Measurements from ENCODE around the gene ARID1B. TPM values are rescaled to one million over a fixed set of nuclear protein-coding genes. Genes with fewer than 3 reads are reported as not detected.

ARID1B gene
- total RNA-seq, 6 experiments from 2014 or later: 32.5 to 44.3 (median 36.5) TPM

DNA sequence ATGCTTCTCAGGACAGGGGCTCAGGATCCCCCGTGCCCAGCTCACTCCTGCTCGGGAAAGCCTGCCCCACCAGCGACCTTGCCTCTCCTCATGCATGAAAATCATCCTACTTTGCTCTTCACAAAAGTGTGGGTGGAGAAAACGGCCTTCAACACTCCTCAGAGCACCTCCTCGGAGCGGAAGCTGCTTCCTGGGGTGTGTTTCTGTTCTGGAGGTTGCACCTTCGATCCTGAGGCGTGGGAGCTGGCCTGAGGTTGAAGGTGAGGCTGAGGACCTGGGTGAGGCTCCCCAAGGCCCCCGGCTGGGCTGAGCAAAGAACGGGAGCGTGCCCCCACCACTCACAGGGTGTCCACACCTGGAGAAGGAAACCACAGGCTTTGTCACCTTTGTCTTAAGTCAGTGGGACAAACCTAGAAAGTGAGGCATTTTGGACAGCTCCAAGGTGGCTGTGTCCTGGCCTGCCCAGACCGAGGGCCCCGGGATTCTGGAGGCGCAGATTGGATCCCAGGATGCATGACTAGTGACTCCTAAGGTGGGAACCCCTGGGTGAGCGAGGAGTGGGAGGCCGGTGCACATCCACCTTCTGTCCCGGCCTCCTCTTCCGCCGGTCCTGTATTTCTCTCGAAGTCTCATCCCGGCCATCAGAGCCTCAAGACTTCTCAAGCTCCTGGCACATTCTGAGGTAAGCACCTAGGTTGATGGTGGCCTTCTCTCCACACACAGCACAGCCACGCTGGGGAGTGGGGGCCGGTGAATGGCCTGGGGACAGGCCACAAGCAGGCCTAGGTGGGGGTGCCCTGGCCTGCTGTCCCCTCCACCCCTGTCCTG lies 441.4 kb downstream of the ARID1B start:
- Mint-ChIP-seq H3K27me3 (ENCODE audit: insufficient read depth) (peaks cover 3% of the 10 kb centered on the region), H3K36me3 (ENCODE audit: low read depth) (no peaks in the 10 kb centered on the region), H3K9me3 (no peaks in the 10 kb centered on the region), H3K4me3 (no peak overlapping the region), H3K27ac (no peak overlapping the region), H3K4me1 (ENCODE audit: low read depth) (peaks cover 39% of the 10 kb centered on the region)
- TF ChIP-seq CTCF (IDR thresholded peaks at IDR 0.05): no peak
- no peak for DNase-seq

DNA sequence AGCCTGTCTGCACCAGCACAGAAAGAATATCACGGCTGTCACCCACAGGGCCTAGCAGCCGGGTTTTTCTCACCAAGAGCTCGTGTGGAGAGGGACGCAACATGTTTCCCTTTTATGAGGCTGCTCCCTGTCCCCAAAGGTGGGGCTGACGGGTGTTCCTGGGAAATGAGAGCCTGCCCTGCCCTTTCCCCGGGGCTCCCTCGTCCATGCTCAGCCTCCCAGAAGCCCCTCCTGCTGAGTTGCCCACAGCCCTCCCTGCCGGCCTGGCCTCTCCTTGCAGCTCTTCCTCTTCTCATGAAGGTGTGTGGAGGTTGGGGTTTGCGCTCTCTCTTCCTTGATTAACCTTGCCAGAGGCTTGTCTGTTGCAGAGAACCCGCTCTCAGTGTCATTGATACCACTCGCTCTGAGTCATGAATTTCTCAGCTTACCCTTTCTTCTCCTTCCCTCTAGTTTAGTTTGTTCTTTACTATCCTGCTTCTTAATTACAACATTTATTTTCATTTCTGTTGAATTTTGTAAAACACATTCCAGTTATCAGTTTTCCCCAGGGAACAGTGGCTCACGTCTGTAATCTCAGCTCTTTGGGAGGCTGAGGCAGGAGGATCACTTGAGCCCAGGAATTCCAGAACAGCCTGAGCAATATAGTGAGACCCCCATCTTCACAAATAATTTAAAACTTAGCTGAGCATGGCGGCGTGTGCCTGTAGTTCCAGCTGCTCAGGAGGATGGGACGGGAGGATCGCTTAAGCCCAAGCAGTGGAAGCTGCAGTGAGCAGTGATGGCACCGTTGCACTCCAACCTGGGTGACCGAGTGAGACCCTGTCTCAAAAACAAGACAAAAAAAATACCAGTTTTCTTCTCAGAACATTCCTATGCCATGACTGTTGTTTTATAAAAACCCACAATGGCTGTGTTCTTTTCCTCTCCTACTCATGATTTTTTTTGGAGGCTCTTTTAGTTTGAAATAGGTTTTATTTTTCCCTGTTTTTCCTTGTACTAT lies 442.3 kb downstream of the ARID1B start:
- peak overlapping the region; percentile 2; the same call in 1 of the 2 replicates for H3K4me3 Mint-ChIP-seq
- peaks cover 39% of the 10 kb centered on the region for H3K4me1 Mint-ChIP-seq (ENCODE audit: low read depth)
- DNase-seq: peak; percentile 10
- H3K27ac Mint-ChIP-seq: peak overlapping the region; percentile 34
- no peak for TF ChIP-seq CTCF (IDR thresholded peaks at IDR 0.05)
- H3K27me3 Mint-ChIP-seq (ENCODE audit: insufficient read depth): peaks cover 3% of the 10 kb centered on the region
- no peaks in the 10 kb centered on the region for H3K36me3 Mint-ChIP-seq (ENCODE audit: low read depth)
- H3K9me3 Mint-ChIP-seq: no peaks in the 10 kb centered on the region

DNA sequence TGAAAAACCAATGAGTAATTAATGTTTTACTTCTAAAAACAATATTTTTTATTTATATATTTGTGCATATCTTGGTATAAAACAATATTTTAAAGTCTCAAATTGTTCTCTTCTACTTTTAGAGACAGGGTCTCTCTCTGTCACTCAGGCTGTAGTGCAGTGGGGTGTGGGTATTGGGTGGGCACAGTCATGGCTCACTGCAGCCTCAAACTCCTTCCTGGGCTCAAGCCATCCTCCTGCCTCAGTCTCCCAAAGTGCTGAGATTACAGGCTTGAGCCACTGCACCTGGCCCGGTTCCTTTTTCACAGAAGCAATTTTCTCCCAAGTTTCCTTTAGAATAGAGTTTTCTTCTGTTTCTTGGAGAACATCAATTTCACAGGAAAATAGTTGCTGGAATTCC lies 443.3 kb downstream of the ARID1B start:
- DNase-seq: no peak
- Mint-ChIP-seq H3K27ac (no peak overlapping the region), H3K4me3 (peak overlapping the region; percentile 57), H3K36me3 (ENCODE audit: low read depth) (no peaks in the 10 kb centered on the region), H3K27me3 (ENCODE audit: insufficient read depth) (peaks cover 3% of the 10 kb centered on the region), H3K9me3 (no peaks in the 10 kb centered on the region), H3K4me1 (ENCODE audit: low read depth) (peaks cover 39% of the 10 kb centered on the region)
- no peak for TF ChIP-seq CTCF (IDR thresholded peaks at IDR 0.05)

DNA sequence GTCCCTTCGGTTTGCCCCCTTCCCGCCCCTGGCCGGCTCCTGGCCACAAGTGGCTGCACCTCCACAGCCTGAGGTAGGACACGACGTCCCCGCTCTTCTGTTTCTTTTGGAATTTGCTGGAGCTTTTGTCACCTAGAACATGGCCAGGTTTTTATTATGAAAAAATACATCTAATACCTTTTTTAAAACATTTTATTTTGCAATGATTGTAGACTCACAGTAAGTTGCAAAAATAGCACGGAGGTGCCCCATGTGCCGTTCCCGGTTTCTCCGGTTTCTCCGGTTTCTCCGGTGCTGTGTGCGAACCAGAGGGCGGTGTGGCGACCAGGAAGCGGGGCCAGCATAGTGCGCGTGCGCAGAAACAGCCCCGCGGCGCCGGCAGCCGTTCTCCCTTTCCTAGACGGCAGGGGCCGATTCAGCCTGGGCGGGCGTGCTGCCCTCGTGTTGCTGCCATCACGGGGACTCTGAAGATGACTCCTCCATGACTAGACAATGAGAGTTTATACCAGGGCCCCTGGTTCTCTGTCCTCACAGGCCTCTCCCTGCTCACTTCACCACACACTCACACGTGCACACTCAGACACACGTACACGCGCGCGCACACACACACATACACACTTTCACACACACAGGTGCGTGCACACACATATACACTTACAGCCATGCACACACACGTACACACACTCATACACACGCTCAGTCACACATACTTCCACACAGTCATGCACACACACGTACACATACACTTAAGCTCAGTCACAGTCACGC lies 444.1 kb downstream of the ARID1B start:
- no peaks in the 10 kb centered on the region for H3K36me3 Mint-ChIP-seq (ENCODE audit: low read depth)
- no peaks in the 10 kb centered on the region for H3K9me3 Mint-ChIP-seq
- peak; percentile 76 for DNase-seq
- peaks cover 3% of the 10 kb centered on the region for H3K27me3 Mint-ChIP-seq (ENCODE audit: insufficient read depth)
- peak overlapping the region; percentile 57 for H3K4me3 Mint-ChIP-seq
- peak; percentile 31; the same call in 1 of the 2 replicates for TF ChIP-seq CTCF (IDR thresholded peaks at IDR 0.05)
- H3K27ac Mint-ChIP-seq: peak overlapping the region; percentile 34
- H3K4me1 Mint-ChIP-seq (ENCODE audit: low read depth): peaks cover 42% of the 10 kb centered on the region

DNA sequence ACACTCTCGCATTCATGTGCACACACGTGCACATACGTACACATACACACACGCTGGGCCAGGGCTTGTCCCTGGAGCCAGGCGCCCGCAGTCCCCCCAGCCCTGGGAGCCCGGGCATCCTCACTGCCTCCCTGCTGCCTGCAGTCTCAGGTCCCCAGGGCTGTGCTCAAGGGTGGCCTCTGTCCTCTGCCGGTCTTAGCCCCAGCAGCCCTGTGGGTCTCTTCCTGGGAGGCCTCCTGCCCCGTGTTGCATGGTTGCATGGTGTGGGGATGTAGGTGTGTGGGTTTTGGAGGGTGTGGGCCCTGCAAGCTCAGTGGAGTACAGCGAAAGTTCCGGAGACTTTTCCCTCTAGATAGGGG lies 444.6 kb downstream of the ARID1B start:
- Mint-ChIP-seq H3K36me3 (ENCODE audit: low read depth) (no peaks in the 10 kb centered on the region), H3K4me3 (peak overlapping the region; percentile 57), H3K4me1 (ENCODE audit: low read depth) (peaks cover 44% of the 10 kb centered on the region), H3K27me3 (ENCODE audit: insufficient read depth) (peaks cover 3% of the 10 kb centered on the region), H3K27ac (no peak overlapping the region), H3K9me3 (no peaks in the 10 kb centered on the region)
- no peak for TF ChIP-seq CTCF (IDR thresholded peaks at IDR 0.05)
- no peak for DNase-seq
